Measurements from ENCODE around the gene PNMA6F. TPM values are rescaled to one million over a fixed set of nuclear protein-coding genes. Genes with fewer than 3 reads are reported as not detected.

Gene PNMA6F
- total RNA-seq, 1 experiment from 2014 or later: not detected

- TF ChIP-seq EZH2 (IDR thresholded peaks at IDR 0.05; ENCODE audit: low read length, unreplicated experiment) (no peak), EZH2phosphoT487 (IDR thresholded peaks at IDR 0.05; ENCODE audit: borderline replicate concordance, low read length) (no peak)
- TF ChIP-seq, protein P1, sequence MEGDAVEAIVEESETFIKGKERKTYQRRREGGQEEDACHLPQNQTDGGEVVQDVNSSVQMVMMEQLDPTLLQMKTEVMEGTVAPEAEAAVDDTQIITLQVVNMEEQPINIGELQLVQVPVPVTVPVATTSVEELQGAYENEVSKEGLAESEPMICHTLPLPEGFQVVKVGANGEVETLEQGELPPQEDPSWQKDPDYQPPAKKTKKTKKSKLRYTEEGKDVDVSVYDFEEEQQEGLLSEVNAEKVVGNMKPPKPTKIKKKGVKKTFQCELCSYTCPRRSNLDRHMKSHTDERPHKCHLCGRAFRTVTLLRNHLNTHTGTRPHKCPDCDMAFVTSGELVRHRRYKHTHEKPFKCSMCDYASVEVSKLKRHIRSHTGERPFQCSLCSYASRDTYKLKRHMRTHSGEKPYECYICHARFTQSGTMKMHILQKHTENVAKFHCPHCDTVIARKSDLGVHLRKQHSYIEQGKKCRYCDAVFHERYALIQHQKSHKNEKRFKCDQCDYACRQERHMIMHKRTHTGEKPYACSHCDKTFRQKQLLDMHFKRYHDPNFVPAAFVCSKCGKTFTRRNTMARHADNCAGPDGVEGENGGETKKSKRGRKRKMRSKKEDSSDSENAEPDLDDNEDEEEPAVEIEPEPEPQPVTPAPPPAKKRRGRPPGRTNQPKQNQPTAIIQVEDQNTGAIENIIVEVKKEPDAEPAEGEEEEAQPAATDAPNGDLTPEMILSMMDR (conservative IDR thresholded peaks at IDR 0.05; ENCODE audit: low read depth, low read length): no peak
- DNase-seq (no peak), ATAC-seq (no peak)
- ChIA-PET POLR2A (ENCODE audit: unreplicated experiment) (no interaction called here), CTCF (no interaction called here)
- Histone ChIP-seq H3F3A (ENCODE audit: low read length, unreplicated experiment) (no peaks in the 10 kb centered on the region), H3K9me2 (replicated peaks; ENCODE audit: low read length) (no peaks in the 10 kb centered on the region), H3K4me3 (ENCODE audit: low read length) (no peak overlapping the region), H3K79me2 (ENCODE audit: low read length) (no peaks in the 10 kb centered on the region), H3K4me2 (ENCODE audit: low read length) (no peak overlapping the region), H4K20me1 (ENCODE audit: low read length) (no peaks in the 10 kb centered on the region), H2AFZ (ENCODE audit: low read length) (no peak overlapping the region), H3K9me3 (ENCODE audit: low read length) (no peaks in the 10 kb centered on the region), H3K4me1 (ENCODE audit: insufficient read depth, low read length) (no peaks in the 10 kb centered on the region), H3K27me3 (ENCODE audit: low read length) (0 out of 2 replicates have a peak, but pooled peaks cover 5% of the 10 kb centered on the region), H3K36me3 (ENCODE audit: low read depth, low read length) (no peaks in the 10 kb centered on the region), H3K27ac (ENCODE audit: low read length) (no peak overlapping the region), H3K9ac (ENCODE audit: low read length) (no peak overlapping the region)
- intact Hi-C loops (cut with micrococcal nuclease): no loop called here
- no TSS peak for BruUV-seq (replicated peaks)
Measured at GRCh38 chrX:153318811-153319210, 2.8 kb downstream of the PNMA6F start.

DNA sequence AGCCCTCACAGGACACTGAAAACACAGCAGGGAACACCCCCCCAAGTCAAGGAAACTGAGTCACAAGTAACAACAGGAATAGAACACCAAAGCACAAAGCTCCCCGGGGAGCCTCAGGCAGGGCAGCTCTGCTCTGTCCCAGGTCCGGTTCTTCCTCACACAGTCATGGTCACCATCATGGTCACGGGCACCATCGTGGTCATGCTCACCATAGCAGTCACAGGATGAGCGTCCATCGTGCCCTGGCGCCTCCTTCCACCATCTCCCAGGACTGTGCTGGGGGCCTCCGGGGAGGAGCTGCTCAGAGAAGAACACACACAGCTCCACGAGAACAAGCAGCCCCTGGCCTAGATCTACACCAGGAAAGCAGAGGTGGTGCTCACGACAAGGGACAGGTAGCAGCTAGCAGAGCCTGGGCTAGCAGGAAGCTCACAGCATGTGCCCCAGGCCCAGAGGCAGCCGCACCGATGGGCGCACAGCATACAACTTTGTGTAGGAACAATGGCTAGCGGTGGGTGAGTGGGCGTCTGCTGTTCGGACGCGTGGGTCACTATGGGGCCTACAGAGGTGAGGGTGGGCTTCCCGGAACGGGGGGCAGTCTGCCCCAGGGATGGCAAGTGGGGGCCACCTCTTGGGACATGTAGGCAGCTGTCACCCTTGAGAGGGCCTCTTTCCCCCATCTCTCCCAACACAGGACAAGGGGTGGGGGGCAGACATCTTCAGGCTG, 3.4 kb downstream of the PNMA6F start:
- no TSS peak for BruUV-seq (replicated peaks)
- Histone ChIP-seq H3F3A (ENCODE audit: low read length, unreplicated experiment) (no peaks in the 10 kb centered on the region), H3K79me2 (ENCODE audit: low read length) (no peaks in the 10 kb centered on the region), H4K20me1 (ENCODE audit: low read length) (no peaks in the 10 kb centered on the region), H3K4me1 (ENCODE audit: insufficient read depth, low read length) (no peaks in the 10 kb centered on the region), H3K36me3 (ENCODE audit: low read depth, low read length) (no peaks in the 10 kb centered on the region), H3K4me3 (ENCODE audit: low read length) (no peak overlapping the region), H3K9me3 (ENCODE audit: low read length) (no peaks in the 10 kb centered on the region), H3K27me3 (ENCODE audit: low read length) (0 out of 2 replicates have a peak, but pooled peaks cover 3% of the 10 kb centered on the region), H2AFZ (ENCODE audit: low read length) (no peak overlapping the region), H3K4me2 (ENCODE audit: low read length) (no peak overlapping the region), H3K27ac (ENCODE audit: low read length) (no peak overlapping the region), H3K9ac (ENCODE audit: low read length) (no peak overlapping the region), H3K9me2 (replicated peaks; ENCODE audit: low read length) (no peaks in the 10 kb centered on the region)
- intact Hi-C loops (cut with micrococcal nuclease): no loop called here
- POLR2A ChIA-PET (ENCODE audit: unreplicated experiment): no interaction called here
- TF ChIP-seq EZH2phosphoT487 (IDR thresholded peaks at IDR 0.05; ENCODE audit: borderline replicate concordance, low read length) (no peak), EZH2 (IDR thresholded peaks at IDR 0.05; ENCODE audit: low read length, unreplicated experiment) (no peak)
- TF ChIP-seq, protein P1 (conservative IDR thresholded peaks at IDR 0.05; ENCODE audit: low read depth, low read length): no peak
- ATAC-seq (no peak), DNase-seq (no peak)
- CTCF ChIA-PET: no interaction called here

GRCh38 chrX:153317306-153317705, 4.3 kb downstream of the PNMA6F start:
- CTCF ChIA-PET: no interaction called here
- Histone ChIP-seq H3K9me2 (replicated peaks; ENCODE audit: low read length) (no peaks in the 10 kb centered on the region), H2AFZ (ENCODE audit: low read length) (no peak overlapping the region), H3K27me3 (ENCODE audit: low read length) (no peaks in the 10 kb centered on the region), H3K36me3 (ENCODE audit: low read depth, low read length) (no peaks in the 10 kb centered on the region), H3F3A (ENCODE audit: low read length, unreplicated experiment) (no peaks in the 10 kb centered on the region), H3K27ac (ENCODE audit: low read length) (no peak overlapping the region), H3K4me3 (ENCODE audit: low read length) (no peak overlapping the region), H3K4me1 (ENCODE audit: insufficient read depth, low read length) (no peaks in the 10 kb centered on the region), H4K20me1 (ENCODE audit: low read length) (no peaks in the 10 kb centered on the region), H3K9me3 (ENCODE audit: low read length) (no peaks in the 10 kb centered on the region), H3K79me2 (ENCODE audit: low read length) (no peaks in the 10 kb centered on the region), H3K9ac (ENCODE audit: low read length) (no peak overlapping the region), H3K4me2 (ENCODE audit: low read length) (no peak overlapping the region)
- ATAC-seq: no peak
- POLR2A ChIA-PET (ENCODE audit: unreplicated experiment): no interaction called here
- TF ChIP-seq, protein P1 (conservative IDR thresholded peaks at IDR 0.05; ENCODE audit: low read depth, low read length): no peak
- no peak for TF ChIP-seq EZH2 (IDR thresholded peaks at IDR 0.05; ENCODE audit: low read length, unreplicated experiment)
- TF ChIP-seq EZH2phosphoT487 (IDR thresholded peaks at IDR 0.05; ENCODE audit: borderline replicate concordance, low read length): no peak
- no TSS peak for BruUV-seq (replicated peaks)
- intact Hi-C loops (cut with micrococcal nuclease): no loop called here
- DNase-seq: no peak

All from PC-3 (cell line).